ENCODE results near the gene CERK.

Gene CERK

GRCh38 chr22:46730568-46731245, 7.3 kb downstream of the CERK start:
- DNase-seq = no peak

- DNase-seq = no peak
Measured at GRCh38 chr22:46728470-46728869, 9.6 kb downstream of the CERK start.

- no peak for DNase-seq
Measured at GRCh38 chr22:46727813-46728364, 10.2 kb downstream of the CERK start.

- no peak for DNase-seq
Measured at GRCh38 chr22:46726986-46727317, 11.1 kb downstream of the CERK start.

DNA sequence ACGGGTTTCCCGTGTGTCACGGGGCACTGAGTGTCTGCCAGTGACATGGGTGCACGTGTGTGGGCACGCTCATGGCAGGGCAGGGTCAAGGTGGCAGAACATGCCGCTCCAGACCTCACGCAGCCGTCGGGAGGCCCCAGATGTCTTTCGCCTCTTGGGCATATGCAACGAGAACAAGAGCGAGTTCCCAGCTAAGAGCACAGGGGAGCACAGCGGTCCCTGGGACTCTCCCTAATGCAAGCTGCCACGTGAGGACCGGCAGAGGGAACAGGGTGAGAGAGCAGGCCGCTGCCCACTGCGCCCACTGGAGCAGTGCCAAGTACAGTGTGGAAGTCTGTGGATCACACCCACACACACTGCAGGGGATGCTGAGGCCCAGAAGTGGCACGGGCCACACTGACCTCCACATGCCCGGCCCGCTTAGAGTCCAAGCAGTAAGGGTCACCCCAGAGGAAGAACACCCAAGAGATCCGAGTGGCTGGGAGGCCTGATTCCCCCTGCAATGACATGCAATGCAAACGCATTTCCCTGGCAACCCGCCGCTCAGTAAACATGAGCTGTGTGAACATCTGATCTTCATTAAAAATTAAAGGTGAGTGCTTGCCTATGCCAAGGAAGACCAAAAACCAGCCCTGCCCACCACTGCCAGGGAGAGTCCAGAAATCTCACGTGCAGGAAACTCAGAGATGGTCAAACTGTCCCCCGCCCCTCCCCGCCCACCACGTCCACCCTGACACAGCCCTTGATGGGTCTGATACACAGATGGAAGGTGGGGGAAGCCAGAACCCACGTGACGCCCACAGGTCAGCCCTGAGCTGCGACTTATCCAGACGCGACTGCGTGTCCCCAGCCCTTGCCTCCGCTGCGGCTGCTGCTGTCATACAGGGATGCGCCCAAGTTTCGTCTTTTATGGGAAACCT, 11.7 kb downstream of the CERK start:
- DNase-seq = no peak

DNA sequence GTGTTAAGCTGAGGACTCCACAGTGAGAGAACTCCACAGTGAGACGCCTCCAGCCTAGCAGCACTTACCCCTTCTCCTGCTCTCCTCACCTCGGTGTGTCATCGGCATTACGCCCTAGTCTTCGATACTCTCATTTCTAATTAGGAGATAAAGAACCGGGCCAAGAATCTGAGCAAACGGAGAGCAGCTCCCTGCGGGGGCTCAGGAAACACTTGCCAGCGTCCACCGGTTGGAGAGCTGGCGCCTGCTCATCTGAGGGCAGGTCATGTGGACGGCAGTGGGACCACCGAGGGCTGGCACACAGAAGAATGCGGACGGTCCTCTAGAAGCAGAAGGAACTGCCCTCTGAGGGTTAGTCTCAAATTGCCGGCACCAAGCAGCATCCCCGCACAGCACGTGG, 13.0 kb downstream of the CERK start:
- no peak for DNase-seq

- DNase-seq = no peak
Measured at GRCh38 chr22:46723882-46724281, 14.2 kb downstream of the CERK start.

DNA sequence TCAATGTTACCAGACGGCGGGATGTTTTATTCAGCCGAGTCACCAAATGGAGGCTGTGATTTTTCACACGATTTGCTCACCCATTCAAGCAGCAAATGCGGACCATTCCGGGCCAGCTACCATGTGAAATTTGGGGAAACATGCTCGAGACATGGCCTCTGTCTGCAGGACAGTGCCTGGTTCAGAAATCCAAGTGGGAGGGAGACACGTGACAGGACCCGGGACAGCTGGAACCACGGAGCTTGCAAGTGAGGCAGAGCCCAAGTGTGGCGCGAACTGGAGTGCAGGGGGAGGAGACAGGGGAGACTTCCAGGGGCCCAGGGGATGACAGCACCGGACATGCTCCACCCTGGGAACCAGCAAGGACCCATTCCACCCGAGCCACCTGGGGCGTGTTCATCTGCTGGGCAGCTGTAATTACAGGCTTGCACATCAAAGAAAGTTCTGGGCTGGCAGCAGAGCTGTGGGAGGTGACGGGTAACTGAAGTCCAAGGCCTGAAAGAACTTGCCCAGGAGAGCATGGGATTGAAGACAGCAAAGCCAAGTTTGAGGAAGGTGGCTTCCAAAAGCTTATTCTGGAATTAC, 16.5 kb downstream of the CERK start:
- DNase-seq = no peak

GRCh38 chr22:46719921-46720320, 18.1 kb downstream of the CERK start:
- no peak for DNase-seq

- DNase-seq = no peak
Measured at GRCh38 chr22:46714550-46714949, 23.5 kb downstream of the CERK start.

- no peak for DNase-seq
Measured at GRCh38 chr22:46712288-46712687, 25.8 kb downstream of the CERK start.

DNA sequence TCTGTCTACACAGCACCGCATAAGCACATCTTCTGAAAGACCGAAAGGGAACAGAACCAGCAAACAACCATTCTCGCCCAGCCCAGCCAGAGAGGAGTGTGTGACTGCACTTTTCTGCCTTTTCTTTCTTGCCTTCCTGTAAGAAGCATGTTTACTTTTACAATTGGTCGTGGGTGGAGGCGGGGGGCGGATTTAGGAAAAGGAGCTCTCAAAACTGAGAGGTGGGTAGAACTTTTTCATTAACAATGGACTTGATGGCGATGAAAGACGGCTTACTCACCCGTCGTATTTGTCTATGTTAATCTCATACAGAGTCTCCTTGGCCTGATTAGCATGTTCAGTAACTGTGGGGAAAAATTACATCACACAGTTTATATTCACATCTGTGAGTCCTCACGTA, 27.2 kb downstream of the CERK start:
- peak; percentile 14 for DNase-seq

DNA sequence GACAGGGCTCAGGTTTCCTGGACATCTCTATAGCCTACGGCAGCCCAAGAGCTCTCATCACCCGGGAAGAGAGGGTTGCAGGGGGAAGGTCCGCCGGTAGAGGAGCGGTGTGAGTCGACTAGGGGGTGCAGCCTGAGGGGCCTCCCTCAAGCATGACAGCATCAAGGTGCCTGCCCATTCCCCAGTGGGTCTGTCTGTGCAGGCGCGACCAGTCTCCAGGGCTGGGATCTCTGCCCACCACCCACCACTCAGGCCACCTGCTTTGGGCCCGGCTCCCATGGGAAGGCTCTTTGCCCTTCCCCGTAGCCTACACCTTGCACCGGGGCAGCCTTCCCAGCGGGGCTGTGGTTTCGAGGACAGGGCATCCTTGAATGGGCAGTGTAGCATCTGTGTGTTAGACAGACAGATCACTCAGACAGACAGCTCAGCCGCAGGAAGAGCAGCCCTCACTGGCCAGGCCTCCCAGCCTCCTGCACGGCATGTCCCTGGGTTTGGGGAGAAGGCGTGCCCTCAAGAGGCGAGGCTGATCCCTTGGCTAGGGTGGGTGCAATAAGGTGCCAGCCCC, 29.2 kb downstream of the CERK start:
- no peak for DNase-seq

- DNase-seq = no peak
Measured at GRCh38 chr22:46707827-46708570, 30.1 kb downstream of the CERK start.

- no peak for DNase-seq
Measured at GRCh38 chr22:46707305-46707704, 30.7 kb downstream of the CERK start.

DNA sequence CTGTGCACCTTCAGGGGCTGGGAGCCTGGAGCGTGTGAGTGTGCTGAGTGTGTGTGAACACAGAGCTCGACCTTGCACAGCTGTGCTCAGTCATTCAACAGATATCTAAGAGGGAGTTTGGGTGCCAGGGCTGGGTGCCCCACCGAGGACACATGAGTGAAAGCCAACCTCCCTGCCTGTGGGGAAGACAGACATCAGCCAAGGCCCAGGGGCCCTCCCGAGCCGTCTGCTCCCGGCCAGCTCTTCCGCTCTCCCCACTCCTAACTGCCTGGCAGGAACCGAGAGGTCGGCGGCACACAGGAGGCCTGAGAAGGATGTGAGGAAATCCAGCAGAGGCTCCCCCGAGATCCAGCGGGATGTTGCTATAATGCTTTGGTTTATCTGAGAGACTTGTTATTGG, 32.0 kb downstream of the CERK start:
- no peak for DNase-seq

GRCh38 chr22:46703996-46704370, 34.1 kb downstream of the CERK start:
- no peak for DNase-seq

DNA sequence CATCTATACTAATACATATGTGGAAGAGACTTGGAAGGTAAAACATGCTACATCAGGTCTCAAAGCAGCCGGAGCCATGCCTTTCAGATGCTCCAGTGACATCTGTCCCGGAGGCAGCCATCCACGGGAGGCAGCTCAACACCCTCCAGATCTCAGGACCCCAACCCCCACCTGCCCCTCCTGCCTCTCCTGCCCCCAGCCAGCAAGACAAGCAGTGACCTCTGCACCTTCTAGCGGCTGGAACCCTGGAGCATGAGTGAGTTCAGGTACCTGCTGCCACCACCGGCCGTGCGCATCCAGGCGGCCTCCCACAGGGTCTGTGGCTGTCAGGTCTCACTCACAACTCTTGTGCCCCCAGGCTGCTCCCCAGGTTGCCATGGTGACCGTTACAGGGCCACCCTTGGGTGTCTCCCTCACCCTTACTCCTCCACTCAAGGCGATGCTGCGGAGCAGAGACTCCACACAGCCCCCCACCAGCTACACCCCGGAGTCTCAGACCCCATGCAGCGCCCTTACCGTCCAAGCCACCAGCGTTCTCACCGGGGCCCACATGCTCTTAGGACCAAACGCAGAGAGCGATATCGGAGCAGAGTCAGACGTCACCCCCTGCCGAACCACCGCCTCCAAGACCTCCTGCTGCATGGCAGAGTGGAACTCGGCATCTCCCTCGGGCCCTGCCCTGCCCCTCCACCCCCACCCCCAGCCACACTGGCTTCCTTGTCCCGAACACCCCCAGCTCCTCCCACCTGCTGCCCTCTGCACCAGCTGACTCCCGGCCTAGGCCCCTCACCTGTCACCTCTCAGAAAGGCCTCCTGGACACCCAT, 34.7 kb downstream of the CERK start:
- no peak for DNase-seq

- DNase-seq = no peak
Measured at GRCh38 chr22:46701262-46701661, 36.8 kb downstream of the CERK start.

DNA sequence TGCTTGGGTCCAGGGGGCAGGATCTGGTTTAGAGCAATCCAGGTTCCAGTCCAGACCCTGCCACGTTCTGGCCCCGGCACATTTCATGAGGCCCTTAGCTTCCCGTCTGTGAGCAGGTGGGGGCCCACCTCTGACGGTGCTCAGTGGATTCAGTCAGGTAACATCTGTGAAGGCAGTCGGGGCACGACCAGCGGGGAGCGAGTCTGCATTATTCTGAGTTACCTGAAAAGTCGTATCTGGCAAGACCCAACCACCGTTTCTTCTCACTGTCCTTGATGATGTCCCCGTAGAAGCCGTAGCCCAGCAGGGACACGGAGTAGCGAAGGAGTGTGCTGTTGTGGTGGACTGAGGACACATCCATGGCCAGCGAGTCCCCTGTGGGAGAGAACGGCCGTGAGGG, 39.0 kb downstream of the CERK start:
- DNase-seq = no peak

GRCh38 chr22:46697811-46698515, 40.1 kb downstream of the CERK start:
- DNase-seq = no peak
